Mucosa of gallbladder (tissue), 1 donor: ENCODE results near the gene HOGA1. TPM values are rescaled to one million over a fixed set of nuclear protein-coding genes. Genes with fewer than 3 reads are reported as not detected.
A peak's percentile ranks its signal among the peaks of the same experiment; 100 is the strongest.

Experiments
- DNase-seq: peaks from one replicate; pipeline ENCODE4 v3.0.0-alpha.2; 2020; ENCODE audit warnings: low spot score
- total RNA-seq: library from RNA; stranded (reverse); gene quantifications from one replicate; pipeline ENCODE4 v1.2.1, GENCODE V29; 2021
- donor health status: DM: no; HTN: no; CAD: no.

HOGA1 gene
- 13.3 TPM for total RNA-seq

DNA sequence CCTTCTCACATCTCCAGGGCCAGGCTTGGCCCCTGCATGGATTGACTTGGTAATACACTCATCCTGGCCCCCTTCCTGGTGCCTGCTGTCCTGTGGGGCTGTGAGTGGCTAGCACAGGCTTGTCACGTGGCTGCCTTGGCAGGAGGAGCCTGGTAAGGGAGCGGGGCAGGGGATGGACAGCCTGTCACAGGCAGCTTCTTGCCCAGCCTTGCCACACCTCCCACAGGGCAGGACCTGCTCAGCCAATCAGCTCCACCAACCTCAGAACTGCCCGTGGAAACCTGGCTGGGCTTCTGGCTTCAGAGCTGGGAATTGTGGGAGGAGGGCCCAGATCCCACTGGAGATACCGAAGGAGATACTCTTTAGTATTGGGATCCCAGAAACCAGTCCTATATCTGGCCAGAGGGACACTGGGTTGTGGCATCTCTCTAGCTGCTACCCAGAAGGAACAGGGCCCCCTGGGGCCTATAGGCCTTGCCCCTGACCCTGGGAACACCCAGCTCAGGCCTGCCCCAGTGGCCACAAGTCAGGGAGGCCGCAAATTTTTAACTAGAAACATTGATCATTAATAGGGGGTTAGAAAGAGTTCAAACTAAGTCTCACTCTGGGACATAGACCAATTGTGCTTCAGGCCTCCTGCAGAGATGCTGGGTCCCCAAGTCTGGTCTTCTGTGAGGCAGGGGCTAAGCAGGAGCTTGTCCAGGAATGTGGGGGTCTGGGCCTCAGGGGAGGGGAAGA is at the start of gene HOGA1:
HOGA1 (plus strand) TSS at position 330 of the 738 bp plus-strand sequence; CDS start at position 645, 315 bp downstream.
- DNase-seq = peak; percentile 90

DNA sequence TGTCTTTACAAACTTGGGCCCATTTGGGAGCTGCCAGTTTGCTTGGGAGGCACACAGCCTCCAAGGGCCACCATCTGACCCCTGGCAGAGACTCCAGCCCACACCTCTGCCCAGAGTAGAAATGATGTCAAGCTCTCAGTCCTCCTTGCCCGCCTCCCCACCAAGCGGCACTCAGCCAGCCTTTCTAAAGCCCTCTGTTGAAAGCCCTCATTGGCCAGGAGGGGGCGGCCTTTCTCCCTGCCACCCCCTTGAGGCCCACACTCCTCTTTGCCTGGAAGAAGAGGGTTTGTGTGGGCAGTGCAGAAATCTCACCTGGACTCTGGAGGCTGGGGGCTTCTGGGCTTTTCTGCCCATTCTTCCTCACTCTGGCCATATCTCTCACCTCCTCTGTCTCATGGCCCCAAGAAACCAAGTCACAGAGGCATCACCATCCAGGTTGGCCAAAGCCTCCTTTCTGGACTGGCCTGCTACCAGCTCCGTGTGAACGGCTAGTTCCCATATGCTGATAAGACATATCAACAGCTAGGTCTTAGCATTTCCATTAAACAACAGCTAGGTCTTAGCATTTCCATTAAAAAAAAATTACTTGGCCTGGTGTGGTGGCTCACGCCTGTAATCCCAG is 49.3 kb upstream of the HOGA1 start:
- DNase-seq = no peak

DNA sequence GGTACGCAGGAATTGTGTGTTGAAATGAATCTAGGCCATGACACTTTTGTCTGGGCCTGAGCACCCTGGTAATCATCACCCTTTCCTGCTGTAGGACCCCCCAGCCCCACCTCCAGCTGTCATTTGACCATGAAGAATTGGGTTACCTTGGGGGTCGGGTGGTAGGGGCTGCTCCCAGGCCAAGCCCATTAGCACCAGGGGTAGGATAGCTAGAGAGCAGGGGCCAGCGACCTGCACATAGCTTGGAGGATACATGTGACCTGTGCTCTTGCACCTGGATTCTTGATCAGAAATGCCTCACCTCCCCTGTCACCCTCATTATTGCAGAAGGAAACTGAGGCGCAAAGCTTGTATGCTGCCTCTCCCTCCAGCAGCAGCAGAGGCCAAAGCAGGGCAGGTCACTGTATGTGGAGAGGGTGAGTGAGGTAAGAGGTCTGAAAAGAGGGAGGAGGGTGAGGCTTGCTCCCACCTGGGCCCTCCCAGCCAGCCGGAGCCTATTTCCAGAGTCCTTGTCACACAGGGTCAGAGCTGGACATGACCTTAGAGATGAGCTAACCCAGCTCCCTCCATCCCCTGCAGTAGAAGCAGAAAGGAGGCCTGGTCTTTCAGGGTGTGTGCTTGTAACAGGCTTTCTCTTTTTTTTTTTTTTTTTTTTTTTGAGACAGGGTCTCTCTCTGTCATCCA is 46.9 kb upstream of the HOGA1 start:
- DNase-seq = no peak

DNA sequence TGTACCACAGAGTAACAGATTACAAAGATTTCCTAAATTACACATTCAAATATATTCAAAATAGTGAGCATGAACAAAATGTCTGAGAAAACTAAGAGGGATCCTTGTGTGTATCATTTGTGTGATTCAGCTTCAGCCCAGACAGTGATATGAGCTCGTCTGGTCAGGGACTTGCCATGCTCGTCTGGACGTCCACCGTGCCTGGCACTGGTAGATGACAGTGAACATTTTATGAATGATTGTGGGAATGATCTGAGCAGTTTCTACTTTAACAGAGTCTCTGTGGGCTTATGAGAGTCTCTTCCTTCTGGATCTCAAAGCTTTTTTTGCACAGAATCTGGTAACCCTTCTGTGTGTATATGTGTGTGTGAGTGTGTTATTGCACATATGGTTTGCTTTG is 45.8 kb upstream of the HOGA1 start:
- DNase-seq = no peak

DNA sequence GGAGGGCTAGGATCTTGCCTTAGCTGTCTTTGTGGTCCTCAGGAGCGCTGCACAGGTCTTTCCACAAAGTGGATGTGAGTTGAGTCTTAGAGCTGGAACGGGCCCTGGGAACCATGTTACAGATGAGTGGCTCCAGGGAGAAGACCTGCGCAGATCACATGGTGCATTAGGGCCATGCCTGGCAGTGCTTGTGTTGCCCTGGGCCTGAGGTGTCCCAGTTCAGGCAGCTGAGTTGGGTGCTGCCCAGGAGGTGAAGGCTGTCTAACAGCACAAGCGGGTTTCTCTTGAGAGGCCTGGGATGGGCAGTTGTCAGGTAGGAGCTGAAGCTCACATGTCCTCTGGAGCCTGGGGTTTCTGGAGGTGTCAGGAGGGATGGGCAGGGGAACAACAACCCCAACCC is 45.4 kb upstream of the HOGA1 start:
- no peak for DNase-seq

DNA sequence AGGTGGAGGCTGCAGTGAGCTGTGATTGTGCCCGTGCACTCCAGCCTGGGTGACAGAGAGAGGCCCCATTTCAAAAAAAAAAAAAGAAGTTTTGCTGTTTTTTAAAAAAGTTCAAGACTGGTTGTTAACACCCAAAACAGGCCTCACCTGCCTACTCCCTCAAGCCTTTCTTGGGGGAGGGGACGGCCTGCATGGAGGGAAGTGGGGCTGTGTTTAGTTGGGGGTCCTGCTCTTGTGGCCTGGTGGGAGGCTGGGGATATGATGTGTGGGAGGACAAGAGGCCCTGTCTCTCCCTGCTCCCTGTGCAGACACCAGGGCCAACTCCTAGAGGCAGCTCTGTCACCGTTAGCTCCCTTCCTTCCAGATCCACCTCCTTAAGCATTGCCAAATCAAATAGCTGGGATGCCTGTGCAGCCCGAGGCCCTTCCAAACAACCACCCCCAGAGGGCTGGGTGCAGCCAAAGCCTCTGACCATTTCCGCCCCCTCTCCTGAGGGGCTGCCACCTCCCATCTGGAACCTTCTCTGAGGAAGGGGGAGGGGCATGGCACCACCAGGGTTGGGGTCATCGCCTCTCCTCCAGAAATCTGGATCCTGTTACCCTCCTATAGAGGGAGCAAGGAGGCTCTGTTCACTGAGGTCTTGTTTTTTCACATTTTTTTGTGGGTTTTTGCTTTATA is 44.5 kb upstream of the HOGA1 start:
- DNase-seq = no peak

DNA sequence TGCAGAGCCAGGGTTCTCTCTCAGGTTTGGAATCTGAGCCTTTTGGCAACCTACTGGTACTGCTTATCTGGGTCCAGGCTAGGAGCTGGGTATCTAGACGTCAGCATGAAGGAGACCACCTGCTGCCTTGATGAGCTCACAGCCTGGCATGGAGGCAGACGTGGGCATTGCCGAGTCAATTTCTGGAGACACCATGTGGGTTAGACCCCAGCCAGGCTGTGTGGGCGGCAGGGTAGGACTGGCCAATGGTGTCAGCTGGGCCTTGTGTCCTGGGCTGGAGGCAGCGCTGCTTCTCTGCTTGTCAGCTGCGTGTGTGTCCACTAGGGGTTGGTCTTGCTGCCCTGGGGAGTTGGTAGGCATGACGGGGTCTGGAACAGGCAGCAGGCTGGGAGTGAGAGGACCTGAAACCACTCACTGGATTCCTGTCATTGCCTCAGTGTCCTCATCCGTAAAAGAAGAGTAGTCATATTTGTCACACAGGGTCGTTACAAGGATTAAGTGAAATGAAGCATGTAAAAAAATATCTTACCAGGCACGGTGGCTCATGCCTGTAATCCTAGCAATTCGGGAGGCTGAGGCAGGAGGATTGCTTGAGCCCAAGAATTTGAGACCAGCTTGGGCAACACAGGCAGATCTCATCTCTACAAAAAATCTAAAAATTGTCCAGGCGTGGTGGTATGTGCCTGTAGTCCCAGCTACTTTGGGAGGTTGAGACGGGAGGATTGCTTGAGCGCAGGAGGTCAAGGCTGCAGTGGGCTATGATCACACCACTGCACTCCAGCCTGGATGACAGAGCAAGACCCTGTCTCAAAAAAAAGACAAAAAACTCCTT is 43.3 kb upstream of the HOGA1 start:
- no peak for DNase-seq

DNA sequence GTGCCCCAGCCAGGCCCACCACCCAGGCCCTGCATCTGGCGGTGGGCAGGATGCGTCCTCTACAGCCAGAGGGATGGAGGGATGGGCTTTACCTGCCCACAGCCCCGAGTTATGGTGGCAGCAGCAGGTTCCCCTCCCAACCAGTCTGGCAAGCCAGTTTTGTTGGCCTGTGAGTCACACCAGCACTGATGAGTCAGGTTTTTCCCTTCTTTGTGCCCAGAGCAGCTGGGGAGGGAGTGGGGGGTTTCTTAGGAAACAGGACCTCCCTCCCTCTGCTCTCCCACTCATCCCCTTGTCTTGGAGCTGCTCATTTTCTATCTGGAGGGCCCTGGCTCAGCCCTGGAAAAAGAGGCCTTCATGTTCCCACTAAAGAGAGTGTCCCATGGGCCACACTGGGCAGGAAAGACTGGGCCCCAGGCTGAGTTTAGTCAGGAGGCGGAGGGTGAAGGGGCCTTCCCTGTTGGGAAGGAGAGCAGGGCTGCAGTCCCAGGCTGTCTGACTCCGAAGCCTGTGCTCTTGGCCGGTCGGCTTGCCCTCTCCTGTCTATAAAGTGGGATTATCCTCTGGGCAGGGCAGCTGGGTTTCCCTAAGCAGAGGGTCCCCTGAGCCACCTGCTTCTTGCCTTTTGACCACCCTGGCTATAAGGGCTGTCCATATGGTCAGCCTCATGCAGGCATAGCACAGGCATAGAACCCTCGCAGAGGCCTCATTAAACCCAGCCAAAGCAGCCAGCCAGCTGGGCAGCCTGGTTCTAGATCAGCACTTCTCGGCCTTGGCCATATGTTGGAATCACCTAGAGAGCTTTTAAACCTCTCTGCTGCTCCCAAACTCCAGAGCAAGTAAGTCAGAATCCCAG is 41.8 kb upstream of the HOGA1 start:
- DNase-seq = peak; percentile 53

DNA sequence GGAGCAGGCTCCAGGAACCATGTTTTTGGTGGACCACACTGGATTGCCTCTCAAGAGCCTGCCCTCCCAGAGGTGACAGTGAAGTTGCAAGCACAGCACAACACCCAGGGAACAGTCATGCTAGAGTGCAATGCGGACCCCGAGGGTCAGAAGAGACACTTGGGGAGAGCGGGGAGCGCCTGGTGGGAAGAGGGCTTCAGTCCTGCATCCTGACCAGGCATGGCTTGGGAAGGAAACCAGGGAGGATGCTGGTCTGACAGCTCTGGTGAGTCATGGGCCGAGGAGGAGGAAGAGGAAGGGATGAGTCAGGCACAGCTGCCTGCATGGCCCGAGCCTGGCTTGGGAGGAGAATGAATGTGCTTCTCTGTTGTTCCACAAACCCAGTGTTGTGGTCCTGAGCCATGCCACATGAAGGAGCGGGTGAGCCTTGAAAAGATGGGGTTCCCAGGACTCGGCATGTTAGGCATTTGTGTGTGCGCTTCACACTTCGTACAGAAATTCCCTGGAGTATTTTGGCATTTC is 41.1 kb upstream of the HOGA1 start:
- peak; percentile 70 for DNase-seq

DNA sequence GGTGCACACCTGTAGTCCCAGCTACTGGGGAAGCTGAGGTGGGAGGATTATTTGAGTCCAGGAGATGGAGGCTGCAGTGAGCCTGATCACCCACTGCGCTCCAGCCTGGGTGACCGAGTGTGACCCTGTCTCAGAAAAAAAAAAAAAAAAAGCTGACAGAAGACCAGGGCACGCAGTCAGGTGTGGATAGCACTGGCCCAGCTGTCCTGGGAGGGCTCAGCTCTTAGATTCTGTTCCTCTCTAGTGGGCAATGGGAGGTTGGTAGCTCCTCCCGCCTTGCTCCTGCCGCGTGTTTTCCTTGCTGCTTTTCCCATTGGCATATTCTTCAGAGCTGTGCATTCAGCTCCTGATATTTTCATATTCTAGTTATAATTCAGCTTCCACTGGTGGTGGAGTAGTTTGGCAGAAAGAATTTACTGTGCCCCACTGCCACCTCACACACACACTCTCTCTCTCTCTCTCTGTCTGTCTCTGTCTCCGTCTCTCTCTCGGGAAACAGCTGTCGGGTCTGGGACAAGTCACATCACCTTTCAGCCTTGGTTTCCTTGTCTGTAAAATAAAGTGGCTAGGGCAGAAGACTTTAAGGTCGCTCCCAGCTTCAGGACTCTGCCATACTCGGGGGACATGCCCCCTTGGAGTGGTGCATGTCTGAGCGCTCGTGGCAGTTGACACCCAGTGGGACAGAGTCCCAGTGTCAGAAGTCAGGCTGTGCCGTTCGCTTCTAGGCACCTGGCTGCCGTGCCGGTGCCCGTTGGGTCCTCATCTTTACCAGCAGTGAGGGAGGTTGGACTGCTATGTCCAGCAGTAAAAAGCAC is 37.5 kb upstream of the HOGA1 start:
- no peak for DNase-seq

DNA sequence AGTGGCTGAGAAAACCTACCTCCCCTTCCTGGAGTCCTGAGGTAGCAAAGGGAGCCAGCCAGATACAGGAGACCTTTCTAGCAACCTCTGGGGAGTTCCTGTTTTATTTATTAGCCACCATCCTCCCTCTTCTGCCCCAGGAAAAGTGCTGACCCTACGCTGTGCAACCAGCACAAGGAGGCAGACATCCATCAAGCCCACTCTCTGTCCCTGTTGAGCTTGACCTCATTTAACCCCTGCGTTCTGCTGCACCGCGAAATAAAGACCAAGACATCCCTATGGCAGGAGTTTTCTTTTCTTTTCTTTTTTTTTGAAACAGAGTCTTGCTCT is 37.0 kb upstream of the HOGA1 start:
- no peak for DNase-seq

DNA sequence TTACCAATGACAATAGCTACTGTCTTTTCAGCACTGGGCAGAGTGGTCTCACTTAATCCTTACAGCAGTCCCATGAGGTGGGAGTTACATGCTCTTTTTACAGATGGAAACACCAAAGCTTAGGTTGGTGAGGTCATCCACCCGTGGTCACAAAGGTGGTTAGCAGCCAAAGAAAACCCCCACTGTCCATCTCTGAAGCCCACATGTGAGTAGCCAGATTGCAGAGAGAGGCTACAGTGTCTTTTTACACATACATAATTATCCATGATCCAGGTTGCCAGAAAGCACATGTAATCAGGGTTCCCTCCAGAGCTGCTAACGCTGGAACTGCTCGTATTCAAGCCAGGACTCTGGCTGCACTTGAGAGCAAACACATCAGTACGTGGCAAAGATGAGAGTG is 36.2 kb upstream of the HOGA1 start:
- DNase-seq = no peak

DNA sequence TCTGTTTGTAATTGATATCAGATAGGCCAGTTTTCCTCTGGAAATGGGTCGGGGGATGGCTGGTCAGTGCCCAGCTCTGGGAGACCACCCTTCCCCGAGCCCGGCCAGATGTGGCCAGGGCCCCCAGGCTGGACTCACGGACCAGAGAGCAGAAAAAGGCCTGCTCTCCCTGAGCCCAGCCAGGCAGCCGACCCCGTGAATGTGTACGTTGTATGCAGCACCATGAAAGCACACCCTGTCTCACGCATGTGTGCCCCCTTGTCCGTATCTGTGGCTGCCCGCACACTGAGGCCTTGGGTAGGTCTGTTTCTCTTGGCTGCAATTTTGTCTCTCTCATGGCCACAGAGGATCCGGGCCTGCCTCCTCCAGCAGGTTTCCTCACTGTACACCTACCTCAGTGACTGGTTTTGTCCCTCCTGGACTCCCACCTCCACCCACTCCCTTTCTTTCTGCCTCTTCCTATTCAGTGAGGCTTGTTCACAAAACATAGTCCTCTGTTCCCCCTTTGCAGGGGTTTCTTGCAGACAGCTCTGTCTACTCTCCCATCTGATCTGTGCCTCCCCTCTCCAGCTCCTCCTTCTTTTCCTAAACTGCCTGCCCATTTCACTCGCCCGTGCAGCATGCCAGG is 35.2 kb upstream of the HOGA1 start:
- no peak for DNase-seq

DNA sequence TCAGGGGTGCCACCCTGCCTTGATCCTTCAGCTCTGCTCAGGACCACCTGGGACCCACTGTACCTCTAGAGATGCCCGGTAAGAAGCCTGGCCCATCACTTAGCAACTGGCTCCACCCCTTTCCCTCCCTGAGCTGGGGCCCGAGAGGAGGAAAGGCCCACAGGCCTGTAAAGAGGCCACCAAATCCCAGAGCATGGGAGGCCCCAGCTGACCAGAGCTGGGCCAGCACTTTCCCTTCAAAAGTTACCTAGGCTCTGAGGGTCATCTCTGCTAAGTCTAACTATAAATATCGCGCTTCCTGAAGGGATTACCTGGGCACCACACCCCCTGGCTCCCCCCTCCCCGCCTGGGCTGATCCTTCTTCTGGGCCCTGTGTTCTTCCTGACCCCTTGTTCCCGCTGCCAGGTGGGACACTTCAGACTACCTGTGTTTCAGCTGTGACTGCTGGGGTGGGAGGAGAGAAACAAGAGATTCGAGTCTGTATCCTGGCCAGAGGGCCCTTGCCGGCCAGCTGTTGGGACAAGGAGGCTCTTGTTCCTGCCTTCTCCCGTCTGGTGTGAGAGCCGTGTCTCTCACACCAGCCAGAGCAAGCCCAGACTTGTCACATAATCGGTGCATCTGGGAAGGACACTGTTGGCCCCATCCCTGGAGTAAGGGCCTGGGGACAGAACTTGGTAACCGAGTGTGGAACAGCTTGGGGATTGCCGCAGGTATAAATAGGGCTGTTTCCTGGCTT is 34.4 kb upstream of the HOGA1 start:
- DNase-seq = no peak

DNA sequence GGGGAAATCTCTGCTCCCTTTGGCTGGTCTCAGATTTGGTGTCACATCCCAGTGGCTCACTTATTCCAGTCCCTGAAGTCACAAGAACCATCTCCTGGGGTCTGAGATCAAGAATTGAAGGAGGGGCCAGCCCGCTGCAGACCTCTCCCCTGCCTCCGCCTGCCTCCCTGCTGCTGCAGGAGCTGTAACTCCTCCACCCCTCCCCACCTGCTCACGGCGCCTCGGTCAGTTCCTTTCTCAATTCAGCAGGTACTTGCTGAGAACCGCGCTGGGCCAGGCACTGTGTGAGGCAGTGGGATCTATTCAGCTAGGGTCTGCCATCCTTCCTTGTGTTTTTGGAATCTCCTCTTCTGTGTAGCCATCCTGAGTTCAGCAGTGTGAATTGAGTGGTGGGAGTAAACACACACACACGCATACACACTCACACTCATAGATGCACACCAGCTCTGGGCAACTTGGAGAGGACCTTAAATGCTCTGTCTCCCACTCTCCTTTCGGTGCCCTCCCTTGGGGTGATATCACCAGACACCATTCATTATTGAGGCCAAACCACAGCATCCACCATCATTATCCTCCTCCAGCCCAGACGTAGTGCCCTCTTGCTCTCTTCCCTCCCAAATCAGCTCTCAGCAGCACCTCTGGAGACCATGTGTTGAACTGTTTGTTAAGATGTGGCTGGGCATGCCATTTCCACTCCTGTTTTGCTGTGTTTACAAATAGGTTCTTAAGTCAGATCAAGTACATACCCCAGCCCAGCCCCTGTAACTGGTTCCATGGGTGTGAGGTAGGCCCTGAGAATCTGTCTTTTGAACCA is 33.6 kb upstream of the HOGA1 start:
- DNase-seq = no peak

DNA sequence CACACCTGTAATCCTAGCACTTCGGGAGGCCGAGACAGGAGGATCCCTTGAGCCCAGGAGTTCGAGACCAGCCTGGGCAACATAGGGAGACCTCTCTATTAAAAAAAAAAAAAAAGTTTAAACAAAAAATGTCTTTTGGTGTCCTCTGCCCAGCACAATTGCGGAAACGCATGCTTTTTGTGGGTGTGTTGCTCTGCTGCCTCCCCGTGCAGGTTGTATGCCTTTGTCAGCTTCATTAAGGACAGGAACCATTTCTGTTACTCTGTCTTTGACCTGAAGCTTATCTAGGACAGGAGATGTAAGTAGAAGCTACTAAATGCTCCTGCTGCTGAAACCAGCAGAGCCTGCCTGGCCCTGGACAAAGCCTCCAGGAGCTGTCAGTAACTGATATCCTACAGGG is 32.9 kb upstream of the HOGA1 start:
- DNase-seq = no peak

DNA sequence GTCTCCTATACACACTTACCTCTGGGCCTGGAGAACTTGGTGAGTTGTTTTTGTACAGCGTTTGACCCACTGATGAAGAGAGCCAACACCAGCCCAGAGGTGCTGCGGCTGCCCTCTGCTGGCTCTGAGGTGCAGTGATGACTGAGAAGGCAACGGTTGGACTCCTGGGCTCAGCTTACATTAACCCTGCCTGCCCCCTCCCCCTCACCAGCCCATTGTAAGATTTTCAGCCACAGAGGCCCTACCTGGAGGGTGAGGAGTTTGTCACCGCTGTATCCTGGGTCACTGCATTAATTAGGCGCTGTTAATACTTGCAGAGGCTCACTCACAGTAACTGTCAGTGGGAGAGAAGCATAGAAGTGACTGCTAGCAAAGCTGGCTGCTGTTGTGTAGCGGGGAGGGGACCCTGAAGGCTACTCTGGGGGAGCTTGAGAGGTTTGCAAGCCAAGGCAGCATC is 30.6 kb upstream of the HOGA1 start:
- peak; percentile 44 for DNase-seq
